Stimulated activated CD4-positive, alpha-beta T cell treated with anti-CD3 and anti-CD28 coated beads, Interleukin-15, amount 100 ng/mL, for 24 hours (primary cell): ENCODE data around the gene SCIMP.
"Not testable (repeated sequence)": the region's sequence is repeated elsewhere in the genome, so short reads cannot be mapped to it uniquely, and the experiment has no call there.

Source experiments
- DNase-seq: peaks from one replicate; pipeline ENCODE4 v3.0.0-alpha.2; 2020

SCIMP gene

GRCh38 chr17:5183410-5183793 is 51.3 kb downstream of the SCIMP start:
- DNase-seq = no peak

DNA sequence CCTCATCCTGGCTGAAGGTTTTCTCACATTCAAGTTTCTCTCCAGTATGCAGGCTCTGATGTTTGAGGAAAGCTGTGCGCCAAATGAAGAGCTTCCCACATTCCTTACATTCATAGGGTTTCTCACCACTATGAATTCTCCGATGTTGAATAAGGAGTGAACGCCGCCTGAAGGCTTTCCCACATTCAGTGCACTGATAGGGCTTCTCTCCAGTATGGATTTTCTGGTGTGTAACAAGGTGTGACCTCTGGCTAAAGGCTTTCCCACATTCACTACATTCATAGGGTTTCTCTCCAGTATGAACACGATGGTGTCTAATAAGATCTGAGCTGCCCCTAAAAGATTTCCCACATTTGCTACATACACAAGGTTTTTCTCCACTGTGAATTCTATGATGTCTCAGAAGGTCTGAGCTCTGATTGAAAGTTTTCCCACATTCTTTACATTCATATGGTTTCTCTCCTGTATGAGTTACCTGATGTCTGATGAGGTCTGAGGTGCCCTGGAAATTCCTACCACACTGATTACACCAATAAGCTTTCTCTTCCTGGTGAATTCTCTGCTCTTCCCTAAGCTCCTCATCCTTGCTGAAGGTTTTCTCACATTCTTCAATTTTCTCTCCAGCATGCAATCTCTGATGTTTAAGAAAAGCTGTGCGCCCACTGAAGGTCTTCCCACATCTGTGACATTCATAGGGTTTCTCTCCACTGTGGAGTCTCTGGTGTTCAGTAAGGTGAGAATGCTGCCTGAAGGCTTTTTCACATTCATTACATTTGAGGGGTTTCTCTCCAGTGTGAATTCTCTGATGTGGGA is 51.9 kb downstream of the SCIMP start:
- no peak for DNase-seq

GRCh38 chr17:5181509-5182305 is 53.0 kb downstream of the SCIMP start:
- DNase-seq = no peak

DNA sequence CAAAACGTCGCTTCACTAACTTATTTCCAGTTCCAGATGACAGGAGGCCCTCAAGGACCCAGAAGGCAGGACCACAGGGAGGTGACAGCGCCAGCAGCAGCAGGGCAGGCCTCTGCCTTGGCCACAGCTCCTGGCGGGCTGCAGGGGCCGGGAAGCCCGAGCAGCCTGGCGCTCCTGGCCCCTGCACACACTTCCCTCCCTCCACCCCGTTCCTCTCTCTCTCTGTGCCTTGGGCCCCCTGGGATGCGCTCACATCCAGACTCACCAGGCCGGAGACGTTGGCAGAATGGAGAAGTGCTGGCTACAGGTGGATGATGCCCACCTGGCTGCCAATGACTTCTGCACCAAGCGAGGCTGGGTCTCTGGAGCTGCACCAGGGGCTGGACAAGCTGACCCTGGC is 55.7 kb downstream of the SCIMP start:
- DNase-seq = no peak

DNA sequence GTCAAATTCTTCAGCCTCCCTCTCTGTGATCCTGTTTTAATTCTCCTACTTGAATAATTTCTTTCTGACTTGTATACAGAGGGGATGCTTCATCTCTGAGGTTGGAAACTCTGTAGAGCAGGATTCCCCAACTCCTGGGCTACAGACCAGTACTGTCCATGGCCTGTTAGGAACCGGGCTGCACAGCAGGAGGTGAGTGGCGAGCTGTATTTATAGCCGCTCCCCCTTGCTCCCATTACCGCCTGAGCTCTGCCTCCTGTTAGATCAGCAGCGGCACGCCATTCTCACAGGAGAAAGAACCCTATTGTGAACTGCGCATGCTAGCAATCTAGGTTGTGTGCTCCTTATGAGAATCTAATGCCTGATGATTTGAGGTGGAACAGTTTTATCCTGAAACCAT is 59.6 kb downstream of the SCIMP start:
- DNase-seq = not testable (repeated sequence)

GRCh38 chr17:5165791-5166564 is 68.7 kb downstream of the SCIMP start:
- DNase-seq = not testable (repeated sequence)

GRCh38 chr17:5164436-5164835 is 70.2 kb downstream of the SCIMP start:
- no peak for DNase-seq

DNA sequence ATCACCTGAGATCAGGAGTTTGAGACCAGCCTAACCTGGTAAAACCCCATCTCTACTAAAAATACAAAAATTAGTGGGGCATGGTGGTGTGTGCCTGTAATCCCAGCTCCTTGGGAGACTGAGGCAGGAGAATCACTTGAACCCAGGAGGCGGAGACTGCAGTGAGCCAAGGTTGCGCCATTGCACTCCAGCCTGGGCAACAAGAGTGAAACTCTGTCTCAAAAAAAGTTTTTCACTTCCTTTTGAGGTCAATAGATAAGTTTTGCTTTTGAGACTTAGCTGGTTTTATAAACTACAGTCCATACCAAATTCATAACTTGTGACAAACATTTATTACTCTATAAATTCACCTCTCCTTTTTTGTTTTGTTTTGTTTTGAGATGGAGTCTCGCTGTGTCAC is 72.9 kb downstream of the SCIMP start:
- not testable (repeated sequence) for DNase-seq

DNA sequence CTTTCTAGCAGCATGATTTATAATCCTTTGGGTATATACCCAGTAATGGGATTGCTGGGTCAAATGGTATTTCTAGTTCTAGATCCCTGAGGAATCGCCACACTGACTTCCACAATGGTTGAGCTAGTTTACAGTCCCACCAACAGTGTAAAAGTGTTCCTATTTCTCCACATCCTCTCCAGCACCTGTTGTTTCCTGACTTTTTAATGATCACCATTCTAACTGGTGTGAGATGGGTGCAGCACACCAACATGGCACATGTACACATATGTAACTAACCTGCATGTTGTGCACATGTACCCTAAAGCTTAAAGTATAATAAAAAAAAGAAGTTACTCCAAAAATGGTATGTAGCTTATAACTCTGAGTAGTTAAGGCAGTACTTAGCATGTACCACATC is 74.0 kb downstream of the SCIMP start:
- DNase-seq = not testable (repeated sequence)
